Memory B cell (primary cell): ENCODE measurements around the gene EAF2.

ENCODE experiments used
- ATAC-seq: fragments of 150-1000 bp; cut with Tn5 transposase; 2 replicates; pipeline ENCODE4 v1.10.0; 2021; ENCODE audit warnings: low read depth, mild to moderate bottlenecking, moderate library complexity
- DNase-seq, 2 donors: peaks; one replicate each; pipeline ENCODE4 v3.0.0; 2022; ENCODE audit warnings: low spot score in 2 of 2
- H3K27ac Mint-ChIP-seq: one replicate; pipeline ENCODE4 v1.8.0; 2022; ENCODE audit warnings: mild to moderate bottlenecking, moderate library complexity, mixed read lengths
- H3K27me3 Mint-ChIP-seq: one replicate; pipeline ENCODE4 v1.8.0; 2022; ENCODE audit warnings: mixed read lengths
- H3K36me3 Mint-ChIP-seq: one replicate; pipeline ENCODE4 v1.8.0; 2022; ENCODE audit warnings: mild to moderate bottlenecking, mixed read lengths
- H3K4me1 Mint-ChIP-seq: one replicate; pipeline ENCODE4 v1.8.0; 2022; ENCODE audit warnings: mixed read lengths
- H3K4me3 Mint-ChIP-seq: one replicate; pipeline ENCODE4 v1.8.0; 2022; ENCODE audit warnings: mild to moderate bottlenecking, moderate library complexity, mixed read lengths
- H3K9me3 Mint-ChIP-seq: one replicate; pipeline ENCODE4 v1.8.0; 2022; ENCODE audit warnings: mixed read lengths

EAF2 gene

DNA sequence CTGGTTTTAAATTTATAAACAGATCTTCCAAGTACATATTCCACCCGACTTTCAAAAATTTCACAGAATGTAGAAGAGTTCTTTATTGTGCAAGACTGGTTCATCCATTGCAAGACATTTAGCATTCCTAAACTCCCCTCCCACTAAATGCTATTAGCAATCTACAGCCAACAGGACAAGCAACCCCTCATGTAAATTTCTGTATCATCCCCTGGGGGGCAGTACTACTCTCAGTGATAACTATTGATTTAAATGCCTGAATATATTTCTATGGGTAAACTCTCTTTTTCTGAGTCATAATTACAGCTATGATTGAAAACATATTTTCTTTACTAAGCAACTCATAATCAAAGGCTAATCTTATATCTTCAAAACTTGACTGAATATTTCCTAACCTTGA is 48.5 kb downstream of the EAF2 start:
- Mint-ChIP-seq H3K4me1 (peaks cover 14% of the 10 kb centered on the region), H3K4me3 (no peak overlapping the region), H3K27me3 (no peaks in the 10 kb centered on the region), H3K27ac (no peak overlapping the region), H3K9me3 (no peaks in the 10 kb centered on the region), H3K36me3 (peaks cover 30% of the 10 kb centered on the region)
- ATAC-seq (no peak), DNase-seq (peak in 1 of 2 donors; percentile 6)

DNA sequence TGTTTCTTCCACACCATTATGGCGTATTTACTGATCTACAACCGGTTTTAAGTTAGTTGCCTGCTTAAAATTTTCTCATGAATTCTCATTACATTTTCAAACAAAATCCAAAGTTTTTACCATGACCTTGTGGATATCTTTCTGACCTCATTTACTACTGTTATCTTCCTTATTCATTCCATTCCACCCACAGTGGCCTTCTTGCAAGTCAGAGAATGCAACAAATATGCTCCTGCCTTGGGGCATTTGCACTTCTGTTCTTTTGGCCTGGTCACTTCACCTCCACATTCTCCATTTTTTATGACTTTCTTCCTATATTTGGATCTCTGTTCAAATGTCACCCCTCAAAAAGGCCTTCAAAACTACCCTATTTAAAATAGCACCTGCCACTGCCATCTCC is 50.4 kb downstream of the EAF2 start:
- H3K27ac Mint-ChIP-seq = peak overlapping the region; percentile 54
- H3K36me3 Mint-ChIP-seq = peaks cover 20% of the 10 kb centered on the region
- peaks cover 6% of the 10 kb centered on the region for H3K4me1 Mint-ChIP-seq
- DNase-seq (no peak), ATAC-seq (no peak)
- H3K27me3 Mint-ChIP-seq = no peaks in the 10 kb centered on the region
- H3K4me3 Mint-ChIP-seq = no peak overlapping the region
- H3K9me3 Mint-ChIP-seq = no peaks in the 10 kb centered on the region

DNA sequence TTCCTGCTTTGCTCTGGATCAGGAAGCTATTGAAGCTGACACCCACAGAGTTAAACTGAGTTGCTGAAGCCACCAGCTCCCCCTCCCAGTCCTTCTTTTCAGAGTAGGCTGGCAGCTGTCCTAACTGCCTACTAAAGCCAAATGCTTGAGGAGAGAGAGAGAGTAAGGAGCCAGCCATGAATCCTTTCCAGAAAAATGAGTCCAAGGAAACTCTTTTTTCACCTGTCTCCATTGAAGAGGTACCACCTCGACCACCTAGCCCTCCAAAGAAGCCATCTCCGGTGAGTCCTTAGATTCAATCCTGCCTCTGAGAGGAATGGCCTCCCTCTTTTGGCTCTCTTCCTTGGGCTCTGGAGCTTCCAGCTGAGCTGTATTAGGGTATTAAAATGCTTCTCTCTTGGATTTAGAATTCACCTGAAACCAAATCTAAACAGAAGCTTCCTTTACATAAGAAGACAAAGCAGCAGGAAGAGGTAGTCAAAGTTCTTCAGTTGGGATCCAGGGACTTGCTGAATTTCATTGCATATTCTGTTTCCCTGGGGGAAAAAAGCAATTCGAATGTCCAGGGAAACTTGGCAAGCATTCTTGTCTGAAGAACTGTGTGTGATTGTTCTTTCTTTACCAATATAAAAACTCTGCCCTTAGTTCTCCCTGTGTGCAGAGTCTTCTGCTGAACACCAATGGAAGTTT is 59.4 kb downstream of the EAF2 start, which contains the start of gene SLC15A2:
Gene SLC15A2 (plus strand): TSS at position 101 of the 690 bp plus-strand sequence. CDS start 76 bp downstream, at position 177.
- Mint-ChIP-seq H3K4me3 (no peak within 1 kb of the TSS), H3K9me3 (no peaks in the 10 kb centered on the region), H3K36me3 (peaks cover 20% of the 10 kb centered on the region), H3K4me1 (no peaks in the 10 kb centered on the region), H3K27ac (peak within 1 kb of the TSS; percentile 66), H3K27me3 (no peaks in the 10 kb centered on the region)
- no peak for ATAC-seq
- DNase-seq = no peak

DNA sequence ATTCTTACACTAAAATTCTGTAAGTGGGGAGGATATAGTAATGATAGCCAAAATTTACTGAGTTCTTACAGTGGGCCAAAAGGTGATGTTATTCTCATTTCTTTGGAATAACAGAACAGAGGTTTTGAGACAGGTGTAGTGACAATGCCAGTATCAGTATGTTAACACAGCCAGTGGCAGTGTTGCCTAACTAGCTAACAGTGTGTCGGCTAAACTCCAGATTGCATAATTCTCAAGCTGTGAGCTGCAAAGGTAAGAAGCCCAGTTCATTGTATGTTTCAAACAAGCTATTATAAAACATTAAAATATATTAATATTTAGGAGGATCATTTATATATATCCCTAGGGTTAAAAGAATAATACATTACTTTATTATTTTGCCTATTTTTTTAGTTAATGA is 60.1 kb downstream of the EAF2 start:
- Mint-ChIP-seq H3K27me3 (no peaks in the 10 kb centered on the region), H3K4me1 (no peaks in the 10 kb centered on the region), H3K4me3 (no peak overlapping the region), H3K27ac (peak overlapping the region; percentile 53), H3K36me3 (peaks cover 24% of the 10 kb centered on the region), H3K9me3 (no peaks in the 10 kb centered on the region)
- DNase-seq = no peak
- no peak for ATAC-seq

DNA sequence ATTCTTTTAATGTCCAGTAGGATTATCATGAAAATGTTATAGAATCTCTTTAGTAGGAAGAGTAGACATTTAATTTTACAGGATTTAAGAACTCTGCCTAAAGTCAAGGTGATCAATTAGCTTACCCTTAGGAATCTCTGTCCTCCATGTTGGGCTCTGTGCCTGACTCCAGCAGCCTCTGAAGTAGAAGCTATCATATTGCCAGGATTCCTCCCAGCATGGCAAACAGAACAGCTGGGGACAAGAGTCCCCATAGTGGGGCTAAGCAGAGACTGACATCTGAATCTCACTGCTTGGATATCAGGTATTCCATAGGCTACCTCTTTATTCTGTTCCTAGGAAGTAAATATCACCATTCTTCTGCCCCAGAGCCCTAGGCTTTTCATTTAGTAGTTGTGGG is 60.7 kb downstream of the EAF2 start:
- H3K27ac Mint-ChIP-seq = no peak overlapping the region
- peaks cover 29% of the 10 kb centered on the region for H3K36me3 Mint-ChIP-seq

DNA sequence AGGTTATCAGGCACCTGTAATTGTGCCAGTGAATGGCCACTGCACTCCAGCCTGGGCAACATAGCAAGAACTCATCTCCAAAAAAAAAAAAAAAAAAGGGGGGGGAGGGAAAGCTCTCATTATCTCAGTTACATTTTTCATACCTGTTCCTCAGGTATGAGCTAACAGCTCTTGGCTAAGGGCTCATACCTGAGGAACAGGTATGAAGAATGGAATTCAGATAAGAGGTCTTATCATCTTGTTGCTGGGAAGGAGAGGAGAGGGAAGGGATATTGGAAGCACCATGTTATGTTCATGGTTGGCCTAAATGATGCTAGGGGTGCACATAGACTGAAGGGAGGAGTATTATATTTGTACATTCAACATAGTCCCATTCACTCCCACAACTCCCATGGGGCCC is 61.8 kb downstream of the EAF2 start:
- DNase-seq (no peak), ATAC-seq (no peak)
- Mint-ChIP-seq H3K4me1 (no peaks in the 10 kb centered on the region), H3K27ac (no peak overlapping the region), H3K36me3 (peaks cover 35% of the 10 kb centered on the region), H3K27me3 (no peaks in the 10 kb centered on the region), H3K4me3 (no peak overlapping the region), H3K9me3 (no peaks in the 10 kb centered on the region)

More for the DNA sequence above, 60.7 kb downstream of the EAF2 start:
- no peak for ATAC-seq
- no peak overlapping the region for H3K4me3 Mint-ChIP-seq
- DNase-seq = no peak
- H3K4me1 Mint-ChIP-seq = no peaks in the 10 kb centered on the region
- no peaks in the 10 kb centered on the region for H3K9me3 Mint-ChIP-seq
- H3K27me3 Mint-ChIP-seq = no peaks in the 10 kb centered on the region

DNA sequence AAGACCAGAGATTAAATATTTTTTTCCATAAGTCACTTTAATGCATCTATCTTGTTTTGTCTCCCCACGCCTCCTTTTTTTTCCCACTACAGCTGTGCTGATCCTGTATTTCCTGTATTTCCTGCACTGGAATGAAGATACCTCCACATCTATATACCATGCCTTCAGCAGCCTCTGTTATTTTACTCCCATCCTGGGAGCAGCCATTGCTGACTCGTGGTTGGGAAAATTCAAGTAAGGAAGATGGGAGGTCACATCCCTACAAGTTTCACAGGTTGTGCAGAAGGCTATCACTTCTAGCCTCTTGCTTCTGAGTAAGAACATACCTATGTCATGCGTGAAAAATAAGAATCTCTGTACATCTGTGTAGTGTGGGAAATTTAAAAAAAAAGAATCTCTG is 62.3 kb downstream of the EAF2 start:
- Mint-ChIP-seq H3K27ac (no peak overlapping the region), H3K27me3 (no peaks in the 10 kb centered on the region), H3K4me3 (no peak overlapping the region), H3K9me3 (no peaks in the 10 kb centered on the region), H3K36me3 (peaks cover 37% of the 10 kb centered on the region), H3K4me1 (no peaks in the 10 kb centered on the region)
- DNase-seq (no peak), ATAC-seq (no peak)

DNA sequence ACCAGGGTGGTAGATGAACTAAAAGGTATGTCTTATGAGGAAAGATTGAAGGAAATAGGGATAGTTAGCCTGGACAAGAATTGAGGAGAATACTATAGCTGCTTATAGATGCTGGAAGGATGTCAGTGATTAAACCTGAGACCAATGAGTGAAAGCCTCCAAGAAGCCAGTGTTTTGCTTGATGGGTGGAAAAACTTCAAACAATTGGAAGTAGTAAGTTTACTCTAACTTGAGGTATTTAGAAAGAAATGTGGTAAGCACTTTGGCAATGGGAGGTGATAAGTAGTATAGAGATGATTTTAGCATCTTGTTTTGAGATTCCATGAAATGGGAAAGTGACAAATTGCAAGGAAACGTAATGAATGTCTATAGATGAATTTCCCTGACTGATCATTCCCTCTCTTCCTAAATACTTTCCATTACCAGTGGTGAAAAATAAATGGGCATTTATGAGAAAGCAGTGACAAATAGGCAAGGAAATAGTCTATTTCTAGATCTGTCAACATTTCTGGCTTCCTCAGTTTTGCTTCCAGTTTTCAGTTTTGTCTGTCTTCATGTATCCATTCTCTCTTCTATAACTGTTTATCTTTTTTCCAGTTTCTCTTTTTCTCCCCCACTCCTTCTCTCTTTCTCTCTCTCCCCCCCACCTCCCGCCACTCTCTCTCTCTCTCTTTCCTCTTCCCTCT is 78.4 kb downstream of the EAF2 start:
- Mint-ChIP-seq H3K27me3 (no peaks in the 10 kb centered on the region), H3K4me3 (no peak overlapping the region), H3K9me3 (peaks cover under 1% of the 10 kb centered on the region), H3K27ac (peak overlapping the region; percentile 15), H3K4me1 (peaks cover 6% of the 10 kb centered on the region), H3K36me3 (peaks cover 60% of the 10 kb centered on the region)
- DNase-seq (no peak), ATAC-seq (no peak)

DNA sequence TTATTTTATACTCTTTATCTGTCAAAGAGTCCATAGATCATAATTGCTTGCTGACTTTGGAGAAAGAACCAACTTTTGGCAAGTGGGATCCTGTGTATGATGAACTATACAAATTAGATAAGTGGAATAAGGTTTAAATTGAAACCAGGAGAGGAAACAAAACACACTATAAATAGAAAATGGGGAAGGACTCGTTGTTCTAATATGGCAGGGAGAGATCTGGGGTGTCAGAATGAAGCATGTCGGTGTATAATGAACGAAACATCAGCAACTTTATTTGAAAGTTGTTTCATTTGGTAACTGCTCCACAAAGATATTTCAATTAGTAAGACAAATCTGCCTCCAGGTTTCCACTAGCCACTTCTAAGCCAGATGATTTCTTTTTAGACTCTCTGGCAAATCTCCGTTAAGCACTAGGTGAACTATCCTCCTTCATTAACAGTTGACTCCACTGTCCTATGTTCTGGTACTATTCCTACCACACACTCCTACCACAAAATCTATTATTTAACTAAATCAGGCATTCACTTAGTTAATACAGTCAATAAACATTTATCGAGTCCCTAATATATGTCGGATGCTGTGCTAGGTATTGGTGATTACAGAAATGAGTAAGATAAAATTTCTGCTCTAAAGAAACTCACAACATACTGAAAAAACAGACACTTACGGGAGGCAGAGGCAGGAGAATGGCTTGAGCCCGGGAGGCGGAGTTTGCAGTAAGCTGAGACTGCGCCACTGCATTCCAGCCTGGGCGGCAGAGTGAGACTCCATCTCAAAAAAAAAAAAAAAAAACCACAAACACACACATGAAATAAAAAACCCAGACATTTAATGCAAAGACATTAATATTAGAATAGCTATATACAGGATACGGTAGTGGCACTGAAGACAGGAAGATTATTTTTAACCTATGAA is 79.3 kb downstream of the EAF2 start:
- DNase-seq = no peak
- ATAC-seq = no peak
- Mint-ChIP-seq H3K4me3 (no peak overlapping the region), H3K4me1 (peaks cover 5% of the 10 kb centered on the region), H3K36me3 (peaks cover 63% of the 10 kb centered on the region), H3K9me3 (no peaks in the 10 kb centered on the region), H3K27me3 (no peaks in the 10 kb centered on the region), H3K27ac (peak overlapping the region; percentile 15)

DNA sequence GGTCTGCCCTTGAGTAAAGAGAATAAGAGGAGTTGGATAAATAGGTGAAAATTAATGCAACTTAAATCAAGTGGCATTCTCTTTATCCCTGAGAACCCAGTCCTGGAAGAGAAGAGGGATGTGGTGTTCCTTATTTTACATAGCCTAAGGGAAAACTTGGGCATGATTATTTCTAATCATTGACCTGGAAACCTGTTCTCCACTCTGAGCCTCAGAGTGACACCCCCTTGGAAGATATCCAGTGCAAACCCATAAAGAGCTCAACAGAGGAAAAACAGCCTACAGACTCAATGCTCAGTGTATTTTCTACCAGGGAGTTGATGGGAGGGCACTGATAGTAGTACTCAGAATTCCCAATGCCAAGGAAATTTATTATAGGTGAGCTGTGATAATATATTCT is 81.2 kb downstream of the EAF2 start:
- DNase-seq = no peak
- no peaks in the 10 kb centered on the region for H3K9me3 Mint-ChIP-seq
- H3K4me3 Mint-ChIP-seq = no peak overlapping the region
- H3K27ac Mint-ChIP-seq = no peak overlapping the region
- H3K4me1 Mint-ChIP-seq = peaks cover 5% of the 10 kb centered on the region
- ATAC-seq = no peak
- peaks cover 62% of the 10 kb centered on the region for H3K36me3 Mint-ChIP-seq
- H3K27me3 Mint-ChIP-seq = no peaks in the 10 kb centered on the region

DNA sequence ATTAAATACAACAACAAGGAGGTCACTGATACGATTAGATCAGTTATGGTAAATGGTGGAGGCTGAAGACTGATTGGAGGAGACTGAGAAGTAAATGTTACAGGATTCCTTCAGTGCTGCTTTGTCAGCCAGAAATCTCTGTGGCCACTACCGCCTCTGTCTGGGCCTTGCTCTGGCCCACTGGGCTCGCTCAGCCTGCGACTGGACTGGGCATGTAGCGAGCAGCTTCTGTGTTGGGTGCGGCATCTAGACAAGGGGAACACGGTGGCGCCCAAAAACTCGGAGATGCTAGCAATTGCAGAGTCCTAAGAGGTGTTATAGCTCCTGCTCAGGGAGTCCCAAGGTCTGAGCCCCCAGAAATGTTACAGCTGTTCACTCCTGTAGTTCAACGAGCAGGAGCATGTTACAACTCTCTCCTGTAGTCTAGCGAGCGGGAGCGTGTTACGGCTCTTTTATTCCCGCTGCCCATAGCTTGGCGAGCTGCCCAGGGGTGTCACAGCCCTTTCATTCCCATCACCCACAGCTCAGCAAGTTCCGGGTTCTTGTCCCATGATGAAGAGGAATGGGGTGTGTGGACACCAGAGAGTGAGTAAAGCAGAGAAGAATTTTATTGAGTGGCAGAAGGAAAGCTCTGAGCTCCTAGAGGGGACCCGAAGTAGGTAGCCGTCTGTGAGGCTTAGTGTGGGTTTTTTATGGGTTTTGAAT is 83.9 kb downstream of the EAF2 start:
- H3K27me3 Mint-ChIP-seq = no peaks in the 10 kb centered on the region
- H3K27ac Mint-ChIP-seq = no peak overlapping the region
- H3K36me3 Mint-ChIP-seq = peaks cover 64% of the 10 kb centered on the region
- peaks cover under 1% of the 10 kb centered on the region for H3K4me1 Mint-ChIP-seq
- DNase-seq (no peak), ATAC-seq (no peak)
- no peak overlapping the region for H3K4me3 Mint-ChIP-seq
- no peaks in the 10 kb centered on the region for H3K9me3 Mint-ChIP-seq

DNA sequence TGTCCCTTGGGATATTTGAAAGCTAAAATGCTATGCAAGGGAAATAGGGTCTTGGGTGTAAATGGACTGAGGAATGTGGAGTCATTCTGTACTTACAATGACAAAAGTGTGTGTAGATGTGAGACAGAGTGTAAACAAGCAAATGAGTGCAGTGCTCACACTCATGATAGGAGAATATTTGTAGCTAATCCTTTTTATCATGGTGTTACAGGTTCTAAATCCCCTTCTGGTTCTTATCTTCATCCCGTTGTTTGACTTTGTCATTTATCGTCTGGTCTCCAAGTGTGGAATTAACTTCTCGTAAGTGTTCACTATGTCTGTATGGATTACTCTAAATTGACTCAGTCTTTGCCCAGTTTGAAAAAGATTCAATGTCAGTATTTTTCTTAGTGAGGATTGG is 89.7 kb downstream of the EAF2 start:
- Mint-ChIP-seq H3K9me3 (peaks cover 3% of the 10 kb centered on the region), H3K27me3 (no peaks in the 10 kb centered on the region), H3K36me3 (peaks cover 71% of the 10 kb centered on the region), H3K4me3 (no peak overlapping the region), H3K4me1 (peaks cover 3% of the 10 kb centered on the region), H3K27ac (no peak overlapping the region)
- DNase-seq (no peak), ATAC-seq (no peak)

DNA sequence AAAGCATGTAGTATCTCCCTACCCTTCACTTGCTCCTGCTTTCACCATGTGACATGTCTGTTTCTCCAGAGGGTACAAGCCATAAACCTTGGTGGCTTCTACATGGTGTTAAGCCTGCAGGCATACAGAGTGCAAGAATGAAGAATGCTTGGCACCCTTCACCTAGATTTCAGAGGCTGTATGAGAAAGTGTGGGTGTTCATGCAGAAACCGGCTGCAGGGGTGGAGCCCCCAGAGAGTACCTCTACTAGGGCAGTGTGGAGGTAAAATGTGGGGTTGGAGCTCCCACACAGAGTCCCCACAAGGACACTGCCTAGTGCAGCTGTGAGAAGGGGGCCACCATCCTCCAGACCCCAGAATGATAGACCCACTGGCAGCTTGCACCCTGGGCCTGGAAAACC is 91.4 kb downstream of the EAF2 start:
- H3K9me3 Mint-ChIP-seq = peaks cover 3% of the 10 kb centered on the region
- no peaks in the 10 kb centered on the region for H3K27me3 Mint-ChIP-seq
- H3K4me3 Mint-ChIP-seq = no peak overlapping the region
- DNase-seq = no peak
- H3K36me3 Mint-ChIP-seq = peaks cover 75% of the 10 kb centered on the region
- ATAC-seq = no peak
- no peak overlapping the region for H3K27ac Mint-ChIP-seq
- peaks cover 3% of the 10 kb centered on the region for H3K4me1 Mint-ChIP-seq
